GM19025 (cell line): ENCODE measurements around the gene ZFYVE16.
"Not testable (repeated sequence)": the region's sequence is repeated elsewhere in the genome, so short reads cannot be mapped to it uniquely, and the experiment has no call there.

Experiments used
- ATAC-seq: cut with Tn5 transposase; IDR thresholded peaks from one replicate; pipeline ENCODE4 v1.9.1; 2021; ENCODE audit warnings: mild to moderate bottlenecking, low read depth, moderate library complexity; ENCODE audit not compliant: unreplicated experiment

Gene ZFYVE16

GRCh38 chr5:80407735-80408483 lies at the start of gene ZFYVE16:
ZFYVE16 (plus strand) TSS chr5:80408064; CDS start chr5:80434148, 26,084 bp downstream.
- ATAC-seq = peak; percentile 80

GRCh38 chr5:80360914-80361444 lies 46.9 kb upstream of the ZFYVE16 start:
- no peak for ATAC-seq

- ATAC-seq = no peak
These were observed 43.0 kb upstream of the ZFYVE16 start for GRCh38 chr5:80364892-80365291.

GRCh38 chr5:80368661-80369480 lies 39.0 kb upstream of the ZFYVE16 start:
- no peak for ATAC-seq

- ATAC-seq = no peak
These were observed 38.3 kb upstream of the ZFYVE16 start for GRCh38 chr5:80369521-80369920.

GRCh38 chr5:80370390-80370789 lies 37.5 kb upstream of the ZFYVE16 start:
- no peak for ATAC-seq

- no peak for ATAC-seq
These were observed 35.1 kb upstream of the ZFYVE16 start for GRCh38 chr5:80372780-80373179.

GRCh38 chr5:80374188-80374587 lies 33.7 kb upstream of the ZFYVE16 start:
- ATAC-seq = no peak

GRCh38 chr5:80376557-80376956 lies 31.3 kb upstream of the ZFYVE16 start:
- ATAC-seq = no peak

- ATAC-seq = no peak
These were observed 25.4 kb upstream of the ZFYVE16 start for GRCh38 chr5:80382488-80382887.

GRCh38 chr5:80387063-80387768 lies 20.6 kb upstream of the ZFYVE16 start:
- ATAC-seq = no peak

GRCh38 chr5:80389580-80389979 lies 18.3 kb upstream of the ZFYVE16 start:
- ATAC-seq = no peak

- ATAC-seq = not testable (repeated sequence)
These were observed 17.5 kb upstream of the ZFYVE16 start for GRCh38 chr5:80390413-80390812.

GRCh38 chr5:80391267-80391666 lies 16.6 kb upstream of the ZFYVE16 start:
- ATAC-seq = not testable (repeated sequence)

- ATAC-seq = no peak
These were observed 8.2 kb upstream of the ZFYVE16 start for GRCh38 chr5:80399526-80400239.

GRCh38 chr5:80400368-80400767 lies 7.5 kb upstream of the ZFYVE16 start:
- ATAC-seq = not testable (repeated sequence)

- ATAC-seq = no peak
These were observed 4.1 kb upstream of the ZFYVE16 start for GRCh38 chr5:80403782-80404181.

GRCh38 chr5:80406980-80407734 lies 707 bp upstream of the ZFYVE16 start:
- ATAC-seq = peak; percentile 41
